Activated CD8-positive, alpha-beta memory T cell treated with anti-CD3 and anti-CD28 coated beads, Interleukin-2, amount 10 ng/mL, durations not matched to agents 7 days and 5 days (primary cell): Measurements from ENCODE around the gene SMPD1. TPM values are rescaled to one million over a fixed set of nuclear protein-coding genes. Genes with fewer than 3 reads are reported as not detected.

ENCODE experiments used
- ATAC-seq: fragments of 150-1000 bp; cut with Tn5 transposase; one replicate; pipeline ENCODE4 v1.10.0; 2021; ENCODE audit warnings: moderate library complexity
- CTCF ChIA-PET: fragments of 350-600 bp; sonication (Branson Sonifier 250); formaldehyde crosslinking; loops from one replicate; lab custom pipeline; 2021; ENCODE audit warnings: antibody characterized with exemption; lab: Charles Lee
- DNase-seq: peaks from one replicate; pipeline ENCODE4 v3.0.0-alpha.2; 2020
- H3K27ac Mint-ChIP-seq: one replicate; pipeline ENCODE4 v1.8.0; 2021; ENCODE audit warnings: mild to moderate bottlenecking, mixed read lengths
- H3K27me3 Mint-ChIP-seq: one replicate; pipeline ENCODE4 v1.8.0; 2021; ENCODE audit warnings: mixed read lengths
- H3K36me3 Mint-ChIP-seq: one replicate; pipeline ENCODE4 v1.8.0; 2021; ENCODE audit warnings: mild to moderate bottlenecking, mixed read lengths
- H3K4me1 Mint-ChIP-seq: one replicate; pipeline ENCODE4 v1.8.0; 2021; ENCODE audit warnings: mixed read lengths
- H3K4me3 Mint-ChIP-seq: one replicate; pipeline ENCODE4 v1.8.0; 2021; ENCODE audit warnings: mild to moderate bottlenecking, moderate library complexity, mixed read lengths
- H3K9me3 Mint-ChIP-seq: one replicate; pipeline ENCODE4 v1.8.0; 2022; ENCODE audit warnings: low read depth, mixed read lengths
- total RNA-seq, 2 experiments: library from RNA; stranded (reverse); gene quantifications; one replicate each; pipeline ENCODE4 v1.2.3, GENCODE V29; 2021

The SMPD1 gene
- total RNA-seq, 2 experiments from 2014 or later: 38.9 to 41.9 TPM

GRCh38 chr11:6393989-6394670, 3.9 kb downstream of the SMPD1 start:
- CTCF ChIA-PET: interaction anchor here (1.8 to 4.4 kb wide), 3 partner anchors 9 to 15 kb away, joined by 3 to 31 read pairs (median 19); no protein-coding TSS in a partner anchor
- ATAC-seq (no peak), DNase-seq (no peak)
- Mint-ChIP-seq H3K4me3 (no peak overlapping the region), H3K27me3 (no peaks in the 10 kb centered on the region), H3K36me3 (peaks cover 16% of the 10 kb centered on the region), H3K27ac (no peak overlapping the region), H3K4me1 (peaks cover 29% of the 10 kb centered on the region), H3K9me3 (no peaks in the 10 kb centered on the region)

- H3K4me3 Mint-ChIP-seq: no peak overlapping the region
- DNase-seq (no peak), ATAC-seq (no peak)
- CTCF ChIA-PET: interaction anchor here (1.8 kb wide), 1 partner anchor 16 kb away, joined by 3 read pairs; no protein-coding TSS in a partner anchor
- H3K4me1 Mint-ChIP-seq: peaks cover 21% of the 10 kb centered on the region
- H3K9me3 Mint-ChIP-seq: no peaks in the 10 kb centered on the region
- H3K36me3 Mint-ChIP-seq: peaks cover 22% of the 10 kb centered on the region
- H3K27ac Mint-ChIP-seq: no peak overlapping the region
- H3K27me3 Mint-ChIP-seq: no peaks in the 10 kb centered on the region
Observed at GRCh38 chr11:6395470-6396060, 5.3 kb downstream of the SMPD1 start.

- Mint-ChIP-seq H3K9me3 (no peaks in the 10 kb centered on the region), H3K4me3 (no peak overlapping the region), H3K27me3 (no peaks in the 10 kb centered on the region), H3K36me3 (peaks cover 24% of the 10 kb centered on the region), H3K4me1 (peaks cover 23% of the 10 kb centered on the region), H3K27ac (no peak overlapping the region)
- CTCF ChIA-PET: interaction anchor here (1.0 kb wide), 1 partner anchor 18 kb away, joined by 4 read pairs; no protein-coding TSS in a partner anchor
- ATAC-seq: no peak
- DNase-seq: no peak
Observed at GRCh38 chr11:6397156-6397555, 6.9 kb downstream of the SMPD1 start.

DNA sequence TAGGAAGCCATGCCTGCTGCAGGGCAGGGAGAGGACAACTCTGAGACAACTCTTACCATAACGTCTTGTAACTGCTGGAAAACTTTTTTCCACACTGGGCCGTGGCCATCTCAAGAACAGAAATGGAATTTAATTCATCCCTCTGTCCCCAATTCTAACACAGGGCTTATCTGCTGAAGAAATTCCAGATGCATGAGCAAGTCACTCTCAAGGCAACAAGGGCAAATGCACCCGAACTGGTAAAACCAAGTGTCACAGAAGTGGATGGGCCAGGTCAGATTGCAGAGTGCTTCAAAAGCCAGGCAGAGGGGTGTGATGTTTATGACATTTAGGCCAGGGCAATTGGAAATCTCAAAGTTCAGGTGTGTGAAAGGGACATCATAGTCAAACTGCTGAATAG, 7.4 kb downstream of the SMPD1 start:
- peaks cover 26% of the 10 kb centered on the region for H3K4me1 Mint-ChIP-seq
- H3K4me3 Mint-ChIP-seq: no peak overlapping the region
- ATAC-seq: no peak
- CTCF ChIA-PET: interaction anchor here (1.3 to 1.8 kb wide), 2 partner anchors 19 to 160 kb away, joined by 3 to 7 read pairs; no protein-coding TSS in a partner anchor
- DNase-seq: no peak
- peaks cover 23% of the 10 kb centered on the region for H3K36me3 Mint-ChIP-seq
- H3K27ac Mint-ChIP-seq: no peak overlapping the region
- H3K27me3 Mint-ChIP-seq: no peaks in the 10 kb centered on the region
- no peaks in the 10 kb centered on the region for H3K9me3 Mint-ChIP-seq

DNA sequence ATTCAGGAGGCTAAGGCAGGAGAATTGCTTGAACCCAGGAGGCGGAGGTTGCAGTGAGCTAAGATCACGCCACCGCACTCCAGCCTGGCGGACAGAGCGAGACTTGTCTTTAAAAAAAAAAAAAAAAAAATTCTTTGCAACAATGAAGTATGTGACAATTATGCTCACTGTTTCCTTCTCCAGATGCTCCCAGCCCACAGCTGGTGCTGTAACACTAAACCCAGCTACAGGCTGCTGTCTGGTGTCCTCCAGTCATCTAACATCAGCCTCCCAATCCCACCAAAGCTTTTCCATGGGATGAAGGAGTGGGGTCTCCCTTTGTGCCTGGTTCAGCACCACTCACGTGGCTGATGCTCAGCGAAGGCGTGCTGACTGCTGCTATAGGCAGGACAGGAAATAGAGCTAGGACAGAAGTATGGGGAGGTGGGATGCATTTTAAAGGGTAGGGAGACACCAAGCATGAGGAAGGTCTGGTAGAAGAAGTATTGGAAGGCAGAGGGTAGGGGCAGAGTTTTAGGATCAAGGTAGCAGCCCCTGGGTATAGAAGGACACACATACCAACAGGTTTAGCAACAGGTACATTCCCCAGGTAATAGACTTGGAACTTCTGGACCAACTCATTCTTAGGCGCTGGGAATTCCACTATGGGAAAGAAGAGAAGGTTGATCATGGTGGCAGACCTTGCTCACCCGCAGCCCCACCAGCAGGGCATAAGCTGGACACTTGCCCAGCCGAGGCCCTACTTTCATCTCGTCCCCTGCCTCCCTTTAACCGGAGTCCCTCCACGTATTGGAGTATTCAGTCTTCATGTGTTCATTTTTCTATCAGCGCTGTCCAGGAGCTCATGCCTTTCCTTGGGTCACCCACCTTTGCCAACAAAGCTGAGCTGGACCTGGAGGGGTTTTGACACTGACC, 10.4 kb downstream of the SMPD1 start:
- no peak overlapping the region for H3K27ac Mint-ChIP-seq
- no peaks in the 10 kb centered on the region for H3K9me3 Mint-ChIP-seq
- H3K4me3 Mint-ChIP-seq: no peak overlapping the region
- DNase-seq (no peak), ATAC-seq (no peak)
- H3K36me3 Mint-ChIP-seq: peaks cover 18% of the 10 kb centered on the region
- H3K4me1 Mint-ChIP-seq: peaks cover 45% of the 10 kb centered on the region
- no peaks in the 10 kb centered on the region for H3K27me3 Mint-ChIP-seq
- CTCF ChIA-PET: interaction anchor here (2.1 to 4.0 kb wide), 4 partner anchors 11 to 283 kb away, joined by 5 to 42 read pairs (median 16); partner anchors contain the start of genes MRPL17 and SMPD1

DNA sequence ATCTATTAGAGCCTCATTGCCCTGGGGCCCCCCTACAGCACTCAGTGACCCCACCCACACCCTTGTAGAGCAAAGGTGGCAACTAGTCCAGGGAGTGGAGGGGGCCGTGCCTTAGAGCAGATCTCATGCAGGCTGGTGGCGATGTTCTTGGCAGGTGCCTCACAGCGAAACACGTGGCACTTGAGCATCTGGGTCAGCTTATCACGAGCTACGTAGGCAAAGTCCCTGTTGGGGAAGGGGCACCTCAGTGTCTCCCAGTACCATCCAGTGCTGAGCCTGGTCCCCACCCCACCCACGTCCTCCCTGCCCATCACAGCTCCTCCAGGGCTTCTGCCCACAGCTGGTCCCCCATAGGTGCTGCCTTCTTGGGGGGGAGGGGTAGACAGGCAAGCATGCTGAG, 11.2 kb downstream of the SMPD1 start:
- DNase-seq (no peak), ATAC-seq (no peak)
- no peaks in the 10 kb centered on the region for H3K9me3 Mint-ChIP-seq
- H3K4me1 Mint-ChIP-seq: peaks cover 52% of the 10 kb centered on the region
- no peaks in the 10 kb centered on the region for H3K27me3 Mint-ChIP-seq
- no peak overlapping the region for H3K4me3 Mint-ChIP-seq
- H3K36me3 Mint-ChIP-seq: peaks cover 18% of the 10 kb centered on the region
- CTCF ChIA-PET: interaction anchor here (1.1 to 4.5 kb wide), 8 partner anchors 10 to 282 kb away, joined by 3 to 42 read pairs (median 16); partner anchors contain the start of genes APBB1, MRPL17 and SMPD1
- H3K27ac Mint-ChIP-seq: peak overlapping the region; percentile 2

GRCh38 chr11:6402061-6402470, 11.8 kb downstream of the SMPD1 start:
- no peaks in the 10 kb centered on the region for H3K27me3 Mint-ChIP-seq
- peak; percentile 79 for DNase-seq
- peak overlapping the region; percentile 96 for H3K27ac Mint-ChIP-seq
- peak overlapping the region; percentile 73 for H3K4me3 Mint-ChIP-seq
- peaks cover 18% of the 10 kb centered on the region for H3K36me3 Mint-ChIP-seq
- peaks cover 57% of the 10 kb centered on the region for H3K4me1 Mint-ChIP-seq
- no peaks in the 10 kb centered on the region for H3K9me3 Mint-ChIP-seq
- CTCF ChIA-PET: interaction anchor here (1.1 to 4.5 kb wide), 13 partner anchors 8 to 281 kb away, joined by 3 to 42 read pairs (median 8); partner anchors contain the start of genes APBB1, MRPL17 and SMPD1
- peak; percentile 62 for ATAC-seq

DNA sequence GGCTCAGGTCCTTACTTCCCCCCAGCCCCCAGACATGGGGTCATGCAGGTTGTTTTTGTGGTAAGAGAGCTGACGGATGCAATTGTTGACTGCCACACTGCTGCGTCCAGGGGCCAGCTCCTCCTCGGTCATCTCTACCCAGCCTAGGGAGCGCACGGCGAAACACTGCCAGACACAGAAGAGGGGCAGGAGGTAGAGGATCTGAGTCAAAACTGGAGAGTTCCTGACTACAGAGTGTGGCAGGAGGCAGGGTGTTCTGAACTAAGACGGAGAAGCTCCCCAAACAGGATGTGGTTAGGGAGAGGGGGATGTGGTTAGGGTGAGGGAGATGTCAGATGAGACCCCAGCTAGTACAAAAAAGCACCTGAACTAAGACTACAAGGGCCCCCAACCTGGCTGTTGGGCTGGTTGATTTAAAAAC, 12.3 kb downstream of the SMPD1 start:
- Mint-ChIP-seq H3K9me3 (no peaks in the 10 kb centered on the region), H3K27me3 (no peaks in the 10 kb centered on the region), H3K4me3 (peak overlapping the region; percentile 73), H3K36me3 (peaks cover 18% of the 10 kb centered on the region), H3K27ac (peak overlapping the region; percentile 96), H3K4me1 (peaks cover 62% of the 10 kb centered on the region)
- ATAC-seq (peak; percentile 90), DNase-seq (peak; percentile 96)
- CTCF ChIA-PET: interaction anchor here (0.9 to 4.5 kb wide), 17 partner anchors 9 to 355 kb away, joined by 3 to 42 read pairs (median 5); partner anchors contain the start of genes APBB1, HPX, MRPL17 and SMPD1

DNA sequence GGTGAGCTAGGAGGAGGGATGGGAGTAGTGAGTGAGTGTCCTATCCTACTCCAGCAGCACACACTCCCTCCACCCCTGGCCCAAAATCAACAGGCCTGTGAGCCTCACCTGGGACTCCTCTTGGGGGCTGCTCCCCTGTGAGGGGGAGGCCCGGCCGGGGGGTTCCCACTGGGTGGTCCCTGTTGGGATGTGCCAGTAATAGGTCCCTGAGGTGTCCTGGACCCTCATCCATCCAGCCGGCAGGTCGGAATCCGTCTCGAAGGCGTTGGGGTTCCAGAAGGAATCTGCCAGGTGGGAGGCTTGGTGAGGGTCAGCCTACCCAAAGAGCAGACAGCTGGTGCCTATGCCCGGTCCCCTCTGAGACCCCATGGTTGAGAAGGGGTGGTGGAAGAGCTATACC, 13.3 kb downstream of the SMPD1 start:
- H3K27me3 Mint-ChIP-seq: no peaks in the 10 kb centered on the region
- H3K4me3 Mint-ChIP-seq: no peak overlapping the region
- CTCF ChIA-PET: interaction anchor here (0.9 to 4.5 kb wide), 12 partner anchors 10 to 354 kb away, joined by 3 to 42 read pairs (median 6); partner anchors contain the start of genes APBB1, HPX and SMPD1
- peaks cover 18% of the 10 kb centered on the region for H3K36me3 Mint-ChIP-seq
- H3K9me3 Mint-ChIP-seq: no peaks in the 10 kb centered on the region
- peaks cover 69% of the 10 kb centered on the region for H3K4me1 Mint-ChIP-seq
- H3K27ac Mint-ChIP-seq: peak overlapping the region; percentile 96
- no peak for ATAC-seq
- no peak for DNase-seq

DNA sequence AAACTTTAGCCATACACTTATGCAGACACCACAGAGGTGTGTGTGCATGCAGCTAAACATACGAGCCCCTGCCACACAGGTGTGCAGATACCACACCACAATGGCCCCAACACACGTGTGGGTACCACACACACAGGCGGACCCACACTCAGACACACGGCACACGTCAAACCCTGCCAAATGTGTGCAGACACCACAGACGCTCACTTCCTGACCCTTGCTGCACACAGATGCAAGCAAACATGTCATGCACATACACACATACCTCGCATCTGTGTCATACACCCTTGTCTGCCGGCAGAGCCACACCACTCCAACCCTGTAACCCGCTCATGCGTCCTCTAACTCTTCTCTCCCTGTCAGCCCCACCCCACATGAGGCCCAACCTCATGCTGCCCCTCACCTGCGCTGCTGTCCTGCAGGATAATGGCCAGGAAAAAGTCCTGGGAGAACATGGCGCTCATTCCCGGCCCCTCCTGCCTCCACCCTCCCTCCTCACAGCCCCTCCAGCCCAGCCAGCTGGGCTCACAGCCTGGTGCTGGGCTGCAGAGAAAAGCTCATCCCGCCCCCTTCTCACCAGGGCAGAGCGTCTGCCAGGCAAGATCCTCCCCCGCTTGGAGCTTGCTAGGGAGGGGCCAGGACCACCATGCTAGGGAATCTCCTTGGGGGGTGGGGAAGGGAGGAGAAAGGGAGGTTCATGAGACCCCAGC, 14.2 kb downstream of the SMPD1 start:
- CTCF ChIA-PET: interaction anchor here (0.6 to 4.5 kb wide), 8 partner anchors 9 to 39 kb away, joined by 3 to 42 read pairs (median 22); partner anchors contain the start of genes APBB1 and SMPD1
- Mint-ChIP-seq H3K27ac (peak overlapping the region; percentile 96), H3K4me3 (no peak overlapping the region), H3K36me3 (peaks cover 13% of the 10 kb centered on the region), H3K27me3 (no peaks in the 10 kb centered on the region), H3K9me3 (no peaks in the 10 kb centered on the region), H3K4me1 (peaks cover 70% of the 10 kb centered on the region)
- peak; percentile 27 for ATAC-seq
- DNase-seq: peak; percentile 64

DNA sequence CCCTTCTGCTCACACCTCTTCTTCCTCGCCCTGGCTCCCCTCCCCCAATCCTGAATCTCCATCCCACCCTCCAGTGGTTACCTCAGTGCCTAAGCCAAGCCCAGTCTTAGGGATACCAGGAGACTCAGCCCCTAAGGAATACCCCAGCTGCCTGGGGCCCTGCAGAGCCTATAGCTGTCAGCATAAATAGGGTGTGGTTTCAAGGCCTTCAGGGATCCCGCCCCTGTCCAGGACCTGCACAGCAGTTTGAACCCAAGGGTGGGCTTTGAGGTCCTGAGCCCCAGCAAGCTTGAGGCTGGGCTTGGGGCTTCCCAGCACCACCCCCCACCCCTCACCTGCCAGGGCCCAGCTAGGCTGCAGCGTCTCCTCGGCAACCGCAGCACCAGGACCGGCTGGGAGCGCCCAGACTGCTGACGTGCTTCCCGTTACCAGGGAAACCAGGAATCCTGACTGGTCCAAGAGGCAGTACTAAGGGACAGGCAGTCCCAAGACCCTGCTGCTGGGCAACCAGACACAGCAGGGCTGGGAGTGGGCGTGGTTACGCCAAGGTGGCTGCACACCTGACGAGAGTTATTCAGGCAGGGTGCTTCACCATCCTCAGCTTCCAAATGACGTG, 14.9 kb downstream of the SMPD1 start:
- Mint-ChIP-seq H3K27me3 (no peaks in the 10 kb centered on the region), H3K4me1 (peaks cover 70% of the 10 kb centered on the region), H3K27ac (no peak overlapping the region), H3K9me3 (no peaks in the 10 kb centered on the region), H3K36me3 (peaks cover 15% of the 10 kb centered on the region), H3K4me3 (no peak overlapping the region)
- DNase-seq (no peak), ATAC-seq (no peak)
- CTCF ChIA-PET: interaction anchor here (1.2 to 4.5 kb wide), 3 partner anchors 26 to 42 kb away, joined by 3 to 30 read pairs (median 6); no protein-coding TSS in a partner anchor
